ENCODE results near the gene DOCK9. TPM values are rescaled to one million over a fixed set of nuclear protein-coding genes. Genes with fewer than 3 reads are reported as not detected.
"Not testable (repeated sequence)": the region's sequence is repeated elsewhere in the genome, so short reads cannot be mapped to it uniquely, and the experiment has no call there.

DOCK9 gene
- total RNA-seq, 4 donors from 2014 or later, result 94.7 to 240 (median 150) TPM

DNA sequence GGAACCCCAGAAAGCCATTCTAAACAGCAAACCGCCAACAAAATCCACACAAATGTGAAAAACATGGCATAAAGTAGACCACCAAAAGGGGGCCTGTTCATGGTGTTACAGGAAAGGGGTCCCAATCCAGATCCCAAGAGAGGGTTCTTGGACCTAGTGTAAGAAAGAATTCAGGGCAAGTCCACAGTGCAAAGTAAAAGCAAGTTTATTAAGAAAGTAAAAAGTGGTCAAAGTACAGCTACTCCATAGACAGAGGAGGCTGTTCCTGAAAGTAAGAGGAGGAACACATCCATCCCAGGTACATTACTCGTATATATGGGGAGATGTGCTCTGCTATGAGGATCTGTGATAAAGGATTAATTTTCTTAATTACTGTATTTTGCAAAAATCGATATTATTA is 157.6 kb downstream of the DOCK9 start:
- Histone ChIP-seq H3K36me3 (peaks cover 0 to 84% (median 11%) of the 10 kb centered on the region in 3 donors), H3K4me1 (peaks cover 4 to 46% (median 30%) of the 10 kb centered on the region in 3 donors), H3K27me3 (no peaks in the 10 kb centered on the region), H3K4me3 (no peak overlapping the region), H3K9me3 (no peaks in the 10 kb centered on the region), H3K27ac (no peak overlapping the region)
- no peak for DNase-seq
- WGBS, 2 donors, result 90 to 91% methylated on average over 3 of the region's 3 CpGs
- intact Hi-C loops (cut with DNase I), result no loop called here
- TF ChIP-seq, protein P1, sequence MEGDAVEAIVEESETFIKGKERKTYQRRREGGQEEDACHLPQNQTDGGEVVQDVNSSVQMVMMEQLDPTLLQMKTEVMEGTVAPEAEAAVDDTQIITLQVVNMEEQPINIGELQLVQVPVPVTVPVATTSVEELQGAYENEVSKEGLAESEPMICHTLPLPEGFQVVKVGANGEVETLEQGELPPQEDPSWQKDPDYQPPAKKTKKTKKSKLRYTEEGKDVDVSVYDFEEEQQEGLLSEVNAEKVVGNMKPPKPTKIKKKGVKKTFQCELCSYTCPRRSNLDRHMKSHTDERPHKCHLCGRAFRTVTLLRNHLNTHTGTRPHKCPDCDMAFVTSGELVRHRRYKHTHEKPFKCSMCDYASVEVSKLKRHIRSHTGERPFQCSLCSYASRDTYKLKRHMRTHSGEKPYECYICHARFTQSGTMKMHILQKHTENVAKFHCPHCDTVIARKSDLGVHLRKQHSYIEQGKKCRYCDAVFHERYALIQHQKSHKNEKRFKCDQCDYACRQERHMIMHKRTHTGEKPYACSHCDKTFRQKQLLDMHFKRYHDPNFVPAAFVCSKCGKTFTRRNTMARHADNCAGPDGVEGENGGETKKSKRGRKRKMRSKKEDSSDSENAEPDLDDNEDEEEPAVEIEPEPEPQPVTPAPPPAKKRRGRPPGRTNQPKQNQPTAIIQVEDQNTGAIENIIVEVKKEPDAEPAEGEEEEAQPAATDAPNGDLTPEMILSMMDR (IDR thresholded peaks at IDR 0.05), result no peak
- no peak for TF ChIP-seq POLR2A (IDR thresholded peaks at IDR 0.05)

DNA sequence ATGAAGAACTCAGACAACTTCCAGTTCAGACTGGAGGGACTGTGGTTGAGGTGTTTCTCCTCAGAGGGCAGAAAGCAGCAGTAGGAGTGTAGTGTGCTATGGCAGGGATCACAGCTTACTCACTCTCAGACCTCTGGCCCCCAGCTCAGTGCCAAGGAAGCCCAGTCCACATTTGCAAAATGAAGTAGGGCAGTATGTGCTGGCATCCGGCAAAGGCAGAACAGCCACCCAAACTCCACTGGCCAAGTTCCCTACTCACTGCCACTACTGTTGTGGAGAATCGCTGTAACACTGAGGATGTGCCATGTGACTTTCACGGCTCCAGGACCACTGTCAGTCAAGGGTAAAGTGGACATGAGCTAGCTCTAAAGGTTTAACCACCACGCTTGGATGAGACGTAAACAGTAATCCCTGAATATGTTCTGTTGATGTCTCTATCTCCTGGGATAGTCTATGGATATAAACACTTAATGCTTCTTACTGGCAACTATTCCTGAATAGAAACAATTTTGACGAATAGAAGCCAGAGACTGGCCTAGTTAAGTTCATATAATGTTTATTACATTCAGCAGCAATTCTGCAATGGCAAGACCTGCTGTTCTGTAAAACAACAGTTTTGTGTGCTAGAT is 158.4 kb downstream of the DOCK9 start:
- WGBS, 2 donors, result 80 to 83% methylated on average over 4 of the region's 6 CpGs
- no peak for DNase-seq
- H3K27me3 ChIP-seq, result no peaks in the 10 kb centered on the region
- no peak overlapping the region for H3K4me3 ChIP-seq
- TF ChIP-seq POLR2A (IDR thresholded peaks at IDR 0.05), result no peak
- TF ChIP-seq, protein P1 (IDR thresholded peaks at IDR 0.05), result no peak
- peaks cover 0 to 84% (median 11%) of the 10 kb centered on the region in 3 donors for H3K36me3 ChIP-seq
- no peak overlapping the region for H3K27ac ChIP-seq
- H3K4me1 ChIP-seq, result peaks cover 4 to 39% (median 30%) of the 10 kb centered on the region in 3 donors
- intact Hi-C loops (cut with DNase I), result no loop called here
- no peaks in the 10 kb centered on the region for H3K9me3 ChIP-seq

DNA sequence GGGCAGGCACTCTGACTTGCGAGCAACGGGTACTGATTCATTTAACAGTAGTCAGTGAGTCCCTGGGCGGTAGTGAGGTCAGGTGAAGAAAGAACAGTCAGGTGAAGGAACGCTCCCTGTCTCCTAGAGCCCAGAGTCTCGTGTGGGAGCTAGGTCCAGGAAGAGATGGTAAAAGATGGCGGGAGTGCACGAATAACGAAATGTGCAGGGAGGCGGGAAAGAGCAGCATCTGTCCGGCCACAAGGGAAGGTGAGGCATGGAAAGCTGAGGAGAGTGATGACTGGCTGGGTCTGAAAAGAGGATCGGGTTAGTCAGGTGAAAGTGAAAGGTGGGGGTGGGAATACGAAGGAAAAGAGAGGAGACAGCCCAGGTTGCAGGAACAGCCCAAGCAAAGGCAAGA is 161.5 kb downstream of the DOCK9 start:
- Histone ChIP-seq H3K4me1 (peaks cover 0 to 9% (median 7%) of the 10 kb centered on the region in 3 donors), H3K36me3 (peaks cover 0 to 59% (median 4%) of the 10 kb centered on the region in 3 donors), H3K27ac (no peak overlapping the region), H3K4me3 (no peak overlapping the region), H3K9me3 (no peaks in the 10 kb centered on the region), H3K27me3 (no peaks in the 10 kb centered on the region)
- intact Hi-C loops (cut with DNase I), result no loop called here
- no peak for DNase-seq
- WGBS, 2 donors, result 97 to 98% methylated on average over 12 of the region's 12 CpGs
- no peak for TF ChIP-seq POLR2A (IDR thresholded peaks at IDR 0.05)
- TF ChIP-seq, protein P1 (IDR thresholded peaks at IDR 0.05), result no peak

DNA sequence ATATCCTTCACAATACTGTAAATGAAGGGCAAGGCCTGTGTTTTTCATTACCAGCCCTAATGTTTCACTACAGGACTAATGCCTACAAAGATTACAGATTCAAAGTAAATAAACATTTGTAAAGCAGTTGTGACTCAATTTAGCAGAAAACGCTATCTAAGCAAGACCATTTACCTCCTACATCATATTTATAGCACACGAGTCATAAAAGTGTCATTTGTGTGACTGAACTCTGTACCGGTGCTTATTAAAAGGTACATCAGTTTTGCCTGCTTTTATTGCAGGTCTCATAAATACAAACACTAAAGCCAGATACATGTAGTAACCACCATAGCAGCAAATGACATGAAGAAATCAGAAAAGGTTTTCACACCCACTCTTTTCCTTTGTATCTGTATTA is 163.9 kb downstream of the DOCK9 start:
- Histone ChIP-seq H3K36me3 (peaks cover 4 to 59% (median 6%) of the 10 kb centered on the region in 3 donors), H3K27ac (no peak overlapping the region), H3K4me3 (no peak overlapping the region), H3K27me3 (no peaks in the 10 kb centered on the region), H3K9me3 (no peaks in the 10 kb centered on the region), H3K4me1 (no peaks in the 10 kb centered on the region)
- intact Hi-C loops (cut with DNase I), result no loop called here
- 63 to 73% methylated on average over 3 of the region's 3 CpGs for WGBS, 2 donors
- DNase-seq, result no peak
- TF ChIP-seq, protein P1 (IDR thresholded peaks at IDR 0.05), result no peak
- TF ChIP-seq POLR2A (IDR thresholded peaks at IDR 0.05), result no peak

DNA sequence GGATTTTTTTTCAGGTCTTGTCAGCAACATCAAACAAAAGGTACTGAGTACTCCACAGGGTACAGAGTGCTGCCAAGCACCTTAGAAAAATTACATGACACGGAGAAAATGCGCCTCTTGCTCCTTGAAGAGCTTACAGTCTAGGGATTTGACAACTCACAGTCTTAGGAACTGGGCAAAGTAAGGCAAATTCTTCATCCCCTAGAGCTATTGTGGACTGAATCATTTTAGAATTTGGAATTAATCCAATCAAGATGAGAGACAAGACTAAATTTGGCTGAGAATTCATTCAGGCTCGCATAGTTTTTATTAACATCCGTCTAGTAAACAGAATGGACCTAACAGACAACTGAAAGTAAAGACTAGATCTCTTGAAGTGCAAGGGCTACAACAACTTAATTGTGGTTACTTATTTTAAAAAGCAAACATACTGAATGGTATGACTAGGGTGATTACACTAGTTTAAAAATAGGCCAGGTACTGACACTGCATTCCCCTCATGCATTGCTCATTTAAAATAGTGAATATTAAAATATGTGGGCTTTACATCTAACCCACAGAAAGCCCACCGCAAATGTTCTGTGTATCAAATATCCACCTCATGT is 165.6 kb downstream of the DOCK9 start:
- intact Hi-C loops (cut with DNase I); H3K9me3 ChIP-seq; H3K27ac ChIP-seq; H3K27me3 ChIP-seq; H3K4me3 ChIP-seq; DNase-seq; H3K4me1 ChIP-seq: not testable (repeated sequence)
- H3K36me3 ChIP-seq, result peaks cover 4 to 71% (median 6%) of the 10 kb centered on the region in 3 donors
- 20 to 25% methylated on average over 1 to 2 of the region's 5 CpGs for WGBS, 2 donors

Data from esophagus squamous epithelium (tissue), 5 donors.